ENCODE results near the gene DZIP3.

- TF ChIP-seq EZH2 (IDR thresholded peaks at IDR 0.05) (no peak), POLR2AphosphoS5 (IDR thresholded peaks at IDR 0.05; ENCODE audit: borderline replicate concordance, low read depth, low read length) (no peak)
Observed at GRCh38 chr3:108669208-108669607, 79.7 kb downstream of the DZIP3 start.

Data from SK-N-MC (cell line).